GM19328 (cell line): ENCODE results near the gene CHI3L1.

Experiments
- ATAC-seq: cut with Tn5 transposase; IDR thresholded peaks from one replicate; pipeline ENCODE4 v1.9.1; 2021; ENCODE audit warnings: mild to moderate bottlenecking, moderate library complexity; ENCODE audit not compliant: unreplicated experiment

Gene CHI3L1

DNA sequence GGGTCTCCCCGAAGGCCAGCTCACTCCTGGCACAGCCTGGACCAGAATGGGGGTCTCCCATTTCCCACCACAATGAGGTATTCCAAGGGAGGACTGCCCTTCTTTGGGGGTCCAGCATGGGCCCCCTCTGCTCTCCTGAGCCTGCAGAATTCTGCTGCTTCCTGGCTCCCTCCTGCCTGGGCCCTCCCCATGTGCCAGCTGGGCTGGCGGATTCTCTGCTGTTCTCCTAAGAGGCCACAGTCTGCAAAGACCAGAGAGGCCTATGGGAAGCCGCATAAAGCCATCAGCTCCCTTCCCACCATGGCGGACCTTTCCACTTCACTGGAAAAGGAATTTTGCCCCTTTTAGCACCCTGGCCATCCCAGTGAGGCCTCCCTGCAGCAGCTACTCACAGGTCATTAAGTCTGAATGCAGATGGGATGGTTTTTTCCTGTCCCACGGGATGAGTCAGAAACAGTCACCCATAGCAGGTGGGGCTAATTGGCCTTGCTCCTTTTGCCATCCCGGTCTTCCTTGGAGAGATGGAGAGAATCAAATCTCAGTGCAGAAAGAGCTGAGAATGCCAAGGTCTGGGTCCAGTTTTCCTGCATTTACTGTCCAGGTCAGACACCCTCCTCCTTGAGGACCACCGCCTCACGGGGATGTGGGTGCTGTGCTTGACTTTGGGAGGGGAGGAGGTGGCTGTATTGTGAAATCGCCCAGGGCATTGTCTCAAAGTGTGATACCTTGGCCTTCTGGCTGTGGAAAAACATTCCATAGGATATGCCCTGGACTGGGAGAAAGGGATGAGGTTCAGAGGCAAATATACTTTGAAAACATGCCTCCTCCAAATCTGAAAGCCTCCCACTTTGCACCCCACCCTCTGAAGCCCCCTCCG lies 34.1 kb downstream of the CHI3L1 start:
- ATAC-seq, result no peak

DNA sequence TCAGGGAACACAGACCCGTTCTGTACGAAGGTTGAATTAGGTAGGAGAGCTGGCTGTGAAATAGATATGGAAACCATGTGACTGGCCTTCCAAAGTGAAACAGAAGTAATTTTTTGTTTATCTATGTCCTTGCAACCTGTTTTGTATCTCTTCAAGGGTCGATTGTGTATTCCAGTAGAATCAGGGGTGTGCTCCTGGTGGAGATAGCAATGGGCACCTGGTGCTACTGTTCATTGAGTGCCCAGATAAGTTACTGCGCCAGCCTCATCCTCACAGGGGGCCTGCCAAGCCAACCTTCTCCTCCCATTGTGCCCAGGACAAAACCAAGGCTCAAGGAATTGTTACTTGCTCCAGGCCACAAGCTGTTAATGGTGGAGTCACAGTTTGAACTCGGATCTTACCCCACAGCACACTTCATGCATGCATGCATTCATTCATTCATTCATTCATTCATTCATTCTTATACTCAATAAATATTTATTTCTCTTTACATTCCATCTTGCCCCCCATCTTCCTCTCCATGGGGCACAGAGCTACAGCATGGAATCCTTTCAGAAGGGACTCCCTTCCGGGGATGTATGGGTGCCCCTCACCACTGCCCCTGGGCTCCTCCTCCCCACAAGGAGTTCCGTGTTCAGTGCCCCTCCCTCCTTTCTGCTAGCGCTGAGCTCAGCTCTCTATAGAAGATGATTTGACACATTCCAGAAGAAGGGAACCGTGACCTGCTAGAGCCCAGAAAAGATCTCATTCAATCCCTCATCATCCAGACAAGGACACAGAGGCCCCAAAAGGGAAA lies 34.9 kb downstream of the CHI3L1 start:
- no peak for ATAC-seq

DNA sequence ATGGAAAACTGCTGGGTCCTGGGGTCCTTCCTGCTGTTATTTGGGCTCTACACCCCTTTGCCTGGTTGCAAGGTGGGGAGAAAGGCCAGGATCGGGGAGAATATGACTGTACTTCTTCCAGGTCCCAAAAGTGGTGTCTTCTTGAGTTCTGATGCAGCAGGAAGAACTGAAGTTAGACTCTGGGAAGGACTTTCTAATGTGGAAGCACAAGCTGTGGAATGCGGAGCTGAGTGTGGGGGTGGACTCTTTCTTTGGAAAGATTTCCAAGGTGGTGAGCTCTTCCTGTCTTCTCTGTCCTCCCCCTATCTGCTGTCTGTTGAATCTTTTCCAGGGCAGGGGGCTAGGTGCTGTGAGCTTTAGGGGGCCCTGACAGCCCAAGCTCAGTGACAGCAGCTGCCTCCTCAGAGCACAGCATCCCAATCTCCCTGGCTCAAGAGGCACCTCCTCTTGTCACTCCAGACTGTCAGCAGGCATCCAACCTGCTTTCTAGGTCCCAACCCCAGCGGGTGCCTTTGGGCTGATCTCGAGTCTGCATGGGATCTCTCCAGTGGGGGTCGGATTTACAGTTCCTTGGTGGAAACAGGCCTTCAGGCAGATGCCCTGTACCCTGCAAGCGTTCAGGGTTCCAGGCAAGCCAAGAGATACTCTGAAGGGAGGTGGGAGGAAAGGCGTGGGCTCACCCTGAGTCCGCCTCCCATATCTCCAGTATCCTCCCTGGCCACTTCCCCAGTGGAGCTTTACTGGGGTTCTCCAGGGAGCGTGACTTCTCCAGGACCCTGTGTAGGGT lies 35.8 kb downstream of the CHI3L1 start:
- ATAC-seq, result no peak

DNA sequence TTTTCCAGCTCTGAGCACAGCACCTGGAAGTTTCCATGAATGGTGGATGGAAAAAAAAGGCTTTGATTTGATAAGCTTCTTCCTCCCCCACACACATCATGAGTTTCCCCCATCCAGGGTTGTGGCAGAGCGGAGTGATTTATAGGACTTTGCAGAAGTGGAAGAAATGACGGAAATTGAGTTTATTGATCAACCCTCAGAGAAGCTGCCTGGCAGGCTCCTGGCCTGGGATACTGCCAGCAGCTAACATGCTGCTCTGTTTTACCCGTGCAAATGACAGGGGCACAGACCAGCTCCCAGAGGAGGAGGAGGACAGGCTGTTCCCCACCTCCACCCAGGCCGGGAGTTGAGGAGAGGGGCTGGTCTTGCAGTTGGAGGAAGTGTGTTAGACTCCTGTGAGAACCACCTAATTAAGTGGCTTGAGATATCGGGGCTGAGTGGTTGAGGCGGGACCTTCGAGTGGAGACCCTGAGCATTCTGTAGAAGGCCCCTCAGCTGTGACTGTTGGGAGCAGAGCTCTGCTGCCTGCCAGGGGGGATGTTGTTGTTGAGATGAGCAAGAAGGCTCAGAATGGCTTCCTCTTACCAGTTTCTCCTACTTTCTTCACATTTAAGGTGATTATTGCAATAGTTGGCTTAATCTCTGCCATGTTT lies 37.2 kb downstream of the CHI3L1 start:
- no peak for ATAC-seq

DNA sequence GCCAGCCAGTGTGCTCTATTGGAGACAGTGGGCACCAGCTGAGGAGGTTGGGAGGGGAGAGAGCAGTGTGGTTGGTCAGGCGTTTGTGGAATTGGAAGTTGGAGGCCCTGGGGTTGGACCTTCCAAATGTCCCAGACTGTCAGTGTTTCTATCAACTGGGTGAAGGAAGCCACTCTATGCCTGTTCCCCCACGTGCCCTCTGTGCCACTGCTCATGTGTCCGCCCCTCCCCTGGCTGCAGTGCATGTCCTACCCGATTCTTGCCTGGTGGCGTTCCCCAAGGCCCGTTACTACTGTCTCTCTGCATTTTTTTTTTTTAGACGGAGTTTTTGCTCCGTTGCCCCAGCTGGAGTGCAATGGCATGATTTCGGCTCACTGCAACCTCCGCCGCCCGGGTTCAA lies 37.9 kb downstream of the CHI3L1 start:
- ATAC-seq, result no peak

DNA sequence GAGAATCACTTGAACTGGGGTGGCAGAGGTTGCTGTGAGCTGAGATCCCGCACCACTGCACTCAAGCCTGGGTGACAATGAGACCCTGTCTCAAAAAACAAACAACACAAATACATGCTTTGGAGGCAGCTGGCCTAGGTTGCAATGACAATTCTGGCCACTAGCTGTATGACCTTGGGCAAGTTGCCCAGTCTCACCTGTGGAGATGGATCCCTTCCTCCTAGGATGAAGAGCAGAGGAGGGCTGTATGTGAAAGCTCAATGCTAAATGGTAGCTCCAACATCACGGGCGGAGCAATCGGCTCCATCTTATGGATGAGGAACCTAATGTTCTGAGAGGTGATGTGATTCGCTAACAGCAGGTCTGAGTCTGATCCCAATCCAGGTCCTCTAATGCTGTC lies 38.4 kb downstream of the CHI3L1 start:
- ATAC-seq, result no peak

DNA sequence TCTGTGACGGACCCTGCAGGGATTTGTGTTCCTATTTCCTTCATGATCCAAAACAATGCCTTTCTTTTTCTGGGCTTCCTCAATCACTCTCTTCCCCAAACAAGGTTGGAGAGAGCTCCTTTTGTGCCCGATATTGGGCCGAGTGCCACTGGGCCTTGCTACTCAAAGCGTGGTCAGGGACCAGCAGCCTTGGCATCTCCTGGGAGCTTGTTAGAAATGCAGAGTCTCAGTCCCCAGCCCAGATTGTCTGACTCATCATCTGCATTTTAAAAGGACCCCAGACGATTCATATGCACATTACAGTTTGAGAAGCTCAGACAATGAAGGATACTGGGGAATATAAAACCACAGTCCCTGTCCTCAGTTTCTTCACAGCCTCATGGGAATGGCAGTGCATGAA lies 39.1 kb downstream of the CHI3L1 start:
- ATAC-seq, result no peak

DNA sequence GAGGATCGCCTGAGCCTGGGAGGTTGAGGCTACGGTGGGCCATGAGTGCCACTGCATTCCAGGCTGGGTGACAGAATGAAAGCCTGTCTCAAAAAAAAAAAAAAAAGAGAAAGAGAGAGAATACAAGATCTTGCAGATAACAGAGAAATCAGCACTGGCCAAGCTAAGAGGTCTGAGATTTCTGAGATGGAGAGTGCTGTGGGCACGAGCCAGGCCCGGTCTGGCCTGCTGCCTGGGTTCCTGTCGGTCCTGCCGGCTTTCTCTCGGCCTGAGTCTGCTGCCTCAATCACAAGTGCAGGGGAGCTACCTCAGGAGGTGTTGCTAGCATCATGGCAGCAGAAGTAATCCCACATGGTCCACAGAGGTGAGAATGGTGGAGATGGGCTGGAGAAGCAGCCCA lies 40.0 kb downstream of the CHI3L1 start:
- no peak for ATAC-seq

DNA sequence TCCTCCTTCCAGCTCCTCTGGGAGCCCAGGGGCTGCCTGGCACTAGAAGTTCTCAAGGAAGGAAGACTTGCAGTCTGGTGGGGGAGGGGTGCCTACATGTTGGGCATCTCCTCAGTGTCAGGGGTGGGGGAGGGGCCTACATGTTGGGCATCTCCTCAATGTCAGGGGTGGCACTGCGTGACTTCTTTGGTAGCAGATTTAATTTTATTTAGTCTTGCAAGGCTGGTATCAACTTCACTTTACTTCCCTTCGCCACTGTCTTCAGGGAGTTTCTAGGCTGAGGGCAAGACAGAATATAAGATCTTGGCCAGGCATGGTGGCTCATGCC lies 40.5 kb downstream of the CHI3L1 start:
- ATAC-seq, result no peak

DNA sequence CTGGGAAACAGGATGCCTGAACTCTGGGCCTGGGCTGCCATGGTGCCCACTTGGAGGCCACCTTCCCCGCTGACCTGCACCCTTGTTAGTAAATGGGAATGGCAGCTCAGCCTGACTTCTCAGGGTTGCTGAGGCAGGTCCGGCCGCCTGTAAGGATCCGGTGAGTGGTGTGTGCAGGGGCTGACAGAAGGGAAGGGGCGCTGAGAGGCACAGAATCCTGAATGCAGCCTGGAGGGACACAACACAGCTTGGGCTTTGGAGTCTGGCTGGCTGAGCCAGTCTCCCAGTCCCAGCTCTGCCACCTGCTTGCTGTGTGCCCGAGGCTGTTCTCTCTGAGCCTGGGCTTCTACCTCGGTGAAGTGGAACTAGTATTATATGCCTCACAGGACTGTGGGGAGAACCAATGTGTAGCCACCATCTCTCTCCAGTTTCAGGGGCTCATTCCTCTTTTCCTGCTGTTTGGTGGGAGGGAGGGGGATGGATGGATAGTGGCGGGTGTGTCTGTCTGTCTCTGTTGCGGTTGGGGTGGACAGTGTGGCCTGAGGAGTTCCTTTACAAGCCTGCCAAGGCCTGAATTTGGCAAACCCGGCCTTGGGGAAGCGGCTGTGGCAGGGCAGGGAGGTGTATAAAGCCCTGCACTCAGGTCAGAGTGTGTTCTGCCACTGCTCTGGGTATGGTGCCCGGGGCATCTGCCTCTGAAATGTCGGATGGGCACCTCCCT lies 41.0 kb downstream of the CHI3L1 start:
- ATAC-seq, result no peak

DNA sequence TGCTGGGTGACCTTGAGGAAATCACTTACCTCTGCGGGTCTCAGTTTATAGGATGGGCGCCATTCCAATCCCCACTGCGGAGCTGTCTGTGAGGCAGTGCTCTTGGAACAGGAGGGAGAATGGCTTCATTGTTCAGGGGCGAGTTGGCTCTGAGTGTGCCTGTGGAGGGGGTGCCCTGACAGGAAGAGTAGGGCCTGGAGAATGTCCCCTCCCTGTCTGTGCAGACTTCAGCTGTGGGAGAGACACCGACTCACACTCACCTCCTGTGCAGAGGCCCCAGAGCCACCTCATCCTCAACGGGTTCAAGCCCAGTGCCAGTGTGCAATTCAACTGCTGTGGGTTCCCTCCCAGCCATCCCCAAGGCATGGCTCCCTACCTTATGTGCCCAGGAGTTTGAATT lies 41.8 kb downstream of the CHI3L1 start:
- ATAC-seq, result no peak

DNA sequence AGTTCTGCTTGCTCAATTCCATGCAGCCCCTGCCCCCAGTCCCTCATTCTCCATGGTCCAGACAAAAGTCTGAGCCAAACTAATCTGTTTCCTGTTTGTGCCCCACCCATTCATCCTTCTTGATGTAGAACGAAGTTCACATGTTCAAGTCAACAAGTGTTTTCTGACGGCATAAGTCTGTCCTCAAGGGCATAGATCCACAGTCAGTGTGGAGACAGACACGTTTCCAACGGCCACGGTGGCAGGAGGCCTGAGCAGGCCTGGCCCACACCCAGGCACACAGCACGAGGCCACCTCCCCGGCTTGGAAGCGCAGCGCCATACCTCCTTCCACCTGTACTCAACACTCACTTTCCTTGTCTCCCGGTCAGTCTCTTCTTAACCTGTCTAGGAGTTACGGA lies 42.9 kb downstream of the CHI3L1 start:
- ATAC-seq, result no peak

DNA sequence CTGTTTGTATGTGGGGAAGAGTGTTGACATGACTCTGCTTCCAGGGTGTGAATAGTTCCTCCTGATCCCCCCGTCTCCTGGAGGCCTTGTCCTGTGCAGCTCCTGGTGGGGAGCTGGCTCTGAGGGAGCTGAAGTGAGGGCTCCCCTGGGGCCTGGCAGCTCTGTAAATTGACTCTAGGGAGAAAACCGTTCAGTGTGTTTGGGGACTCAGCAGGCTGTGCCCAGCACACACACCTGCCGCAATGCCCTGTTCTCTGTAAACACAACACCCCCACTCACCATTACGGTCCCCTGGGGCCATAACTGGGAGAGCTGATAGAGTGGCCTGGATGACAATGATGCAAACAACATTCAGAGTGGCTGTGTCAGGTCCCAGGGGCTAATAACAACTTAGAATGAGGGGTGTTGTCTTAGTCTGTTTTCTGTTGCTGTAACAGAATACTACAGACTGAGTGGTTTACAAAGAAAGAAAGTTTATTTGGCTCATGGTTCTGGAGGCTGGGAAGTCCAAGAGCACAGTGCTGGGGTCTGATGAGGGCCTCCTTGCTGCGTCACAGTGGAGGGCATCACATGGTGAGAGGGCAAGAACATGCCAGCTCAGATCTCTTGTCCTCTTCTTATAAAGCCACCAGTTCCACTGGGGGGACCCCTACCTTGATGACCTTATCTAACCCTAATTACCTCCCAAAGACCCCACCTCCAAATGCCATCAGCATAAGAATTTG lies 43.7 kb downstream of the CHI3L1 start:
- ATAC-seq, result no peak

DNA sequence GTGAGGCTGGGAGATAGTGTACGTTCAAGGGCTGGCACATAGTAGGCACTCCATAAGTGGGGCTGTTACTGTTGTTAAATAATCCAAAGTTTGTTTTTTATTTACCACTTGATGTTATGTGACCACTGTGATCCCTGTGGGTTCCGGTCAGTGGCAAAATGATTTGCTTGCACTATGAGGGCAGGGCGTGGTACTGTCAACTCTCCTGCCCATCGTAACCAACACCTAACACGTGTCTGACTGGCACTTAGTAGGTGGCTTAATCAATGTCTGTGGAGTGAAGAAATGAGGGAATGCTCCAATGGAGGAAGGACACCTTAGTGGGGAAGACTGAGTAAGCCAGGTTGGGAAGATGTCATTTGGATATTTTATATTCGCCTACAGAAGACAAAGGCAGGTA lies 44.4 kb downstream of the CHI3L1 start:
- ATAC-seq, result no peak

DNA sequence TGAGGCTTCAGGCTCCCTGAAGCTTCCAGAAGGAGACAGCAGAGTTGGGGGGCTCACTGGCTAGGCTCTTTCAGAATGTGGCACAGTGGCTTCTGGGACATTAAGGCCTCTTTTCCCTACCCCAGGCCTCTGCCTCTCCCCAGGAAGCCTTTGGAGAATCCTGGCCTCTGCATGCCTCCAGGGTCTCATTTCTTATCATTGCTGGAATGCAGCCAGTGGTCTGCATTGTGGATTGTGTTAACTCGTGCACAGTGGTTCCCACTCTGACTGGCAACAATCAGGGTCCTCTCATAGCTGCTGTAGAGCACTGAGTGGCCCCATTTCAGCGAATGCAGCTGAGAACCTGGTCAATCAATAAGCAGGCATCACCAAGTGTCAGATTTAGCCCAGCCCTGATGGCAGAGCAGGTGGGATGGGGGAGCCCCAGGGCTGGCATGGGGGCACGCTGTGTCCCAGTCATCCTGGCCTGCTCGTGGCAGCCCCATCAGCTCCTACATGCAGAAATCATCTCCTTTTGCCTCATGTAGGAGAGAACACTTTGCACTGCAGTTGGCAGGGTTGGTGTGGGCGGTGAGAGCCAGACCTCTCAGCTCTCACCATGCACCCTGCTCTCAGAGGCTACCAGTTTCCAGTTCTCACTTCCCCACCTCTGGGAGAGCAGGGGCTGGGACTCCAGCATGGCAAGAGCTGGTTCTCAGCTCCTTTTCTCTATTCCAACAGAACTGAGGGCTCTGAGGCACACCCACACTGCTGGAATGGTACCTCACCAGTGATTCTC lies 45.6 kb downstream of the CHI3L1 start:
- no peak for ATAC-seq

DNA sequence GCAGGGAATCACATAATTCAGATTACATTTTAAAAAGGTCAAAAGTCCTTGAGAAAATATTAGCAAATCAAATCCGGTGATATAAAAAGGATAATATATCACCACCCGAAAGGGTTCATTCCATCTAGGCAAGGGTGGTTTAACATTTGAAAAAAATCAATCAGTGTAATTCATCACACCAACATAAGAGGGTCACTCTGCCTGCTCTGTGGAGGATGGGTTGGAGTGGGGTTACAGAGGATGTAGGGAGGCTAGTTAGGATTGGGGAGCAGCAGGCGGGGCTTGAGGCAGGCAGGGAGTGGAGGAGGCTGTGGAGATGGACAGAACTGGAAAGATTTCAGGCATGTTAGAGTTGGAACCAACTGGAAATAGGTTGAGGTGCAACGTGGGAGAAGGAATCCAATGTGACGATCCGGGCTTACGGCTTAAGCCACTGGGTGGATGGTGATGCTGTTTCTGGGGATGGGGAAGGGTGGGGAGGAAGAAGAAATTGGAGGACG lies 46.5 kb downstream of the CHI3L1 start:
- no peak for ATAC-seq

DNA sequence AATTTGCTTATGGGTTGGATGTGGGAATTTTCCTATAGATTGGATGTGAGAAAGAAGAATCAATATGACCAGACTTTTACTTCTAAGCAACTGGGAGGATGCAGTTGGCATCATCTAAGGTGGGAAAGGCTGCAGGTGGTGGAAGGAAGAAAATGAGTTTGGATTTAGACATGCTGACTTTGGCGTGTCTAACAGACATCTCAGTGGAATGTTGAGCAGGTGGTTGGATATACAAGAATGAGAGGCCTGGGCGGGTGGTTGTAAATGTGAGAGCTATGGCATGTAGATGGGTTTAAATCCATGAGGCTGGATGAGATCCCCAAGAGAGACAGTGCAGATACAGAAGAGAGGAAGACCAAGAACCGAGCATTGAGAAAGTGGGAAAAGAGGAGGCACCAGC lies 48.4 kb downstream of the CHI3L1 start:
- no peak for ATAC-seq

DNA sequence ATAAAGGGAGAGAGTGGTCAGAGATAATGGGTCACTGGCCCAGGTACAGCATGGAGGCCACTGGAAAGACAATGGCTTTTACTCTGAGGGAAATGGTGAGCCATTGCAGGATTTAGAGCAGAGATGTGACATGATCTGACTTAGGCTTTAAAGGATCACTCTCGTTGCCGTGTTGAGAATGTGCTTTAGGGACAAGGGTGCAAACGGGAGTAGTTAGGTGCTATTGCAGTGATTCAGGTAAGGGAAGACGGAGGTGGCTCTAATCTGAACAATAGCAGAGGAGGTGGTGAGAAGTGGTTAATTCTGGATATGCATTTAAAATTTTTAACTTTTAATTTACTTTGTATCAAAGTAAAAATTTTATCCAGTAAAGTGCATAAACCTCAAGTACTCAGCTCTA lies 49.2 kb downstream of the CHI3L1 start:
- ATAC-seq, result no peak
